Measurements from ENCODE around the gene GSG1L2.
A peak's percentile ranks its signal among the peaks of the same experiment; 100 is the strongest.

Gene GSG1L2

GRCh38 chr17:9824094-9824493, 2.2 kb upstream of the GSG1L2 start:
- in situ Hi-C loops (cut with HindIII; ENCODE audit: low pct_ligation_motif_present, low sequenced_read_pairs), result no loop called here
- H3K4me3 ChIP-seq (ENCODE audit: low read depth, low read length), result no peak overlapping the region
- no peak for DNase-seq
- no peaks in the 10 kb centered on the region for H3K36me3 ChIP-seq (replicated peaks)
- TF ChIP-seq CTCF (IDR thresholded peaks at IDR 0.05; ENCODE audit: low read depth, low read length, missing control alignments), result peak; percentile 15
- no peak overlapping the region for H3K27ac ChIP-seq
- no peaks in the 10 kb centered on the region for H3K27me3 ChIP-seq (replicated peaks)

- in situ Hi-C loops (cut with HindIII; ENCODE audit: low pct_ligation_motif_present, low sequenced_read_pairs), result no loop called here
- TF ChIP-seq CTCF (IDR thresholded peaks at IDR 0.05; ENCODE audit: low read depth, low read length, missing control alignments), result no peak
- DNase-seq, result no peak
These were observed 1.4 kb downstream of the GSG1L2 start for GRCh38 chr17:9820448-9820847.

GRCh38 chr17:9818760-9819159, 3.1 kb downstream of the GSG1L2 start:
- Histone ChIP-seq H3K27ac (no peak overlapping the region), H3K4me3 (ENCODE audit: low read depth, low read length) (no peak overlapping the region), H3K36me3 (replicated peaks) (no peaks in the 10 kb centered on the region), H3K27me3 (replicated peaks) (no peaks in the 10 kb centered on the region)
- DNase-seq, result no peak
- in situ Hi-C loops (cut with HindIII; ENCODE audit: low pct_ligation_motif_present, low sequenced_read_pairs), result no loop called here
- TF ChIP-seq CTCF (IDR thresholded peaks at IDR 0.05; ENCODE audit: low read depth, low read length, missing control alignments), result no peak

More at GRCh38 chr17:9820448-9820847, 1.4 kb downstream of the GSG1L2 start:
- Histone ChIP-seq H3K36me3 (replicated peaks) (no peaks in the 10 kb centered on the region), H3K4me3 (ENCODE audit: low read depth, low read length) (no peak overlapping the region), H3K27ac (no peak overlapping the region), H3K27me3 (replicated peaks) (no peaks in the 10 kb centered on the region)

- no peak for TF ChIP-seq CTCF (IDR thresholded peaks at IDR 0.05; ENCODE audit: low read depth, low read length, missing control alignments)
- no peak for DNase-seq
- Histone ChIP-seq H3K4me3 (ENCODE audit: low read depth, low read length) (no peak overlapping the region), H3K27me3 (replicated peaks) (no peaks in the 10 kb centered on the region), H3K36me3 (replicated peaks) (no peaks in the 10 kb centered on the region), H3K27ac (no peak overlapping the region)
- in situ Hi-C loops (cut with HindIII; ENCODE audit: low pct_ligation_motif_present, low sequenced_read_pairs), result no loop called here
These were observed 4.8 kb downstream of the GSG1L2 start for GRCh38 chr17:9817086-9817485.

- no peaks in the 10 kb centered on the region for H3K36me3 ChIP-seq (replicated peaks)
- TF ChIP-seq CTCF (IDR thresholded peaks at IDR 0.05; ENCODE audit: low read depth, low read length, missing control alignments), result no peak
- H3K4me3 ChIP-seq (ENCODE audit: low read depth, low read length), result no peak overlapping the region
- no peak overlapping the region for H3K27ac ChIP-seq
- no peaks in the 10 kb centered on the region for H3K27me3 ChIP-seq (replicated peaks)
- in situ Hi-C loops (cut with HindIII; ENCODE audit: low pct_ligation_motif_present, low sequenced_read_pairs), result no loop called here
- DNase-seq, result no peak
These were observed 5.4 kb downstream of the GSG1L2 start for GRCh38 chr17:9816472-9816871.

- Histone ChIP-seq H3K36me3 (replicated peaks) (no peaks in the 10 kb centered on the region), H3K27me3 (replicated peaks) (no peaks in the 10 kb centered on the region), H3K4me3 (ENCODE audit: low read depth, low read length) (no peak overlapping the region), H3K27ac (no peak overlapping the region)
- no peak for TF ChIP-seq CTCF (IDR thresholded peaks at IDR 0.05; ENCODE audit: low read depth, low read length, missing control alignments)
- in situ Hi-C loops (cut with HindIII; ENCODE audit: low pct_ligation_motif_present, low sequenced_read_pairs), result no loop called here
- DNase-seq, result no peak
These were observed 7.4 kb downstream of the GSG1L2 start for GRCh38 chr17:9814337-9814945.

Measured in brain microvascular endothelial cell (primary cell).